Measurements from ENCODE around the gene CERT1. TPM values are rescaled to one million over a fixed set of nuclear protein-coding genes. Genes with fewer than 3 reads are reported as not detected.
A peak's percentile ranks its signal among the peaks of the same experiment; 100 is the strongest.

Gene CERT1
- total RNA-seq, 1 experiment from 2014 or later = 17.6 TPM

DNA sequence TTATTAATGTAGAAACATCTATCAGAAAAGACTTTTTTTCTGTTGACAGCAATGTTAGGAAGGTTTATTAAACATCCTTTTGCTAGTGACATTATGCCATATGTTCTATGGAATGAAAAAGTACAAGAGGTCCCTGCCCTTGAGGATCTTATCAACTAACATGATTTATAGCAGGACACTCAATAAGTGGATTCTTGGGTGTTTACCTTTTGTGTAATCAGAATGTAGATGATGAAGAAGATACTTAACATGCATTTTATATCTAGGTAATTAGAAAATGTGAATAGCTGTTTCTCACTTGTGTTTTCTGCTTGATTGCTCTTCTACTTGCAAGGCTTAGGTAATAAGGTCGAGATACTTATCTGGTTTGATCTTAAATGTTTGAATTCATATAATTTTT, 169.5 kb downstream of the CERT1 start:
- no peak for TF ChIP-seq EZH2 (IDR thresholded peaks at IDR 0.05; ENCODE audit: low read depth)
- TF ChIP-seq, protein P1, sequence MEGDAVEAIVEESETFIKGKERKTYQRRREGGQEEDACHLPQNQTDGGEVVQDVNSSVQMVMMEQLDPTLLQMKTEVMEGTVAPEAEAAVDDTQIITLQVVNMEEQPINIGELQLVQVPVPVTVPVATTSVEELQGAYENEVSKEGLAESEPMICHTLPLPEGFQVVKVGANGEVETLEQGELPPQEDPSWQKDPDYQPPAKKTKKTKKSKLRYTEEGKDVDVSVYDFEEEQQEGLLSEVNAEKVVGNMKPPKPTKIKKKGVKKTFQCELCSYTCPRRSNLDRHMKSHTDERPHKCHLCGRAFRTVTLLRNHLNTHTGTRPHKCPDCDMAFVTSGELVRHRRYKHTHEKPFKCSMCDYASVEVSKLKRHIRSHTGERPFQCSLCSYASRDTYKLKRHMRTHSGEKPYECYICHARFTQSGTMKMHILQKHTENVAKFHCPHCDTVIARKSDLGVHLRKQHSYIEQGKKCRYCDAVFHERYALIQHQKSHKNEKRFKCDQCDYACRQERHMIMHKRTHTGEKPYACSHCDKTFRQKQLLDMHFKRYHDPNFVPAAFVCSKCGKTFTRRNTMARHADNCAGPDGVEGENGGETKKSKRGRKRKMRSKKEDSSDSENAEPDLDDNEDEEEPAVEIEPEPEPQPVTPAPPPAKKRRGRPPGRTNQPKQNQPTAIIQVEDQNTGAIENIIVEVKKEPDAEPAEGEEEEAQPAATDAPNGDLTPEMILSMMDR (conservative IDR thresholded peaks at IDR 0.05) = no peak
- Histone ChIP-seq H3K79me2 (ENCODE audit: low read depth) (peaks cover 68% of the 10 kb centered on the region), H3K27ac (no peak overlapping the region), H3K4me1 (replicated peaks; ENCODE audit: insufficient read depth) (peaks cover 42% of the 10 kb centered on the region), H3K9me2 (ENCODE audit: insufficient read depth) (no peaks in the 10 kb centered on the region), H4K20me1 (ENCODE audit: insufficient read depth) (peaks cover 32% of the 10 kb centered on the region), H3K36me3 (ENCODE audit: low read depth) (peaks cover 27% of the 10 kb centered on the region), H2AFZ (no peak overlapping the region), H3K27me3 (ENCODE audit: insufficient read depth, low read depth) (no peaks in the 10 kb centered on the region), H3K4me2 (0 out of 2 replicates have a peak overlapping the region, but pooled peaks have one; percentile 4), H3K9me3 (ENCODE audit: insufficient read depth, low read depth) (no peaks in the 10 kb centered on the region), H3F3A (ENCODE audit: insufficient read depth, low read depth) (0 out of 2 replicates have a peak, but pooled peaks cover 7% of the 10 kb centered on the region), H3K4me3 (no peak overlapping the region)
- no peak for DNase-seq
- BruUV-seq (replicated peaks) = no TSS peak
- CTCF ChIA-PET = interaction anchor here (0.6 kb wide), 1 partner anchor 421 kb away, joined by 3 read pairs; no protein-coding TSS in a partner anchor
- intact Hi-C loops (cut with micrococcal nuclease; ENCODE audit: unreplicated experiment) = no loop called here
- POLR2A ChIA-PET (ENCODE audit: unreplicated experiment) = no interaction called here

- no peak overlapping the region for H3K4me3 ChIP-seq
- TF ChIP-seq, protein P1 (conservative IDR thresholded peaks at IDR 0.05) = no peak
- TF ChIP-seq EZH2 (IDR thresholded peaks at IDR 0.05; ENCODE audit: low read depth) = no peak
- ChIA-PET CTCF (no interaction called here), POLR2A (ENCODE audit: unreplicated experiment) (interaction anchor here (0.7 kb wide), 1 partner anchor 1568 kb away, joined by 15 read pairs; no protein-coding TSS in a partner anchor)
- peaks cover 68% of the 10 kb centered on the region for H3K79me2 ChIP-seq (ENCODE audit: low read depth)
- H3K9me3 ChIP-seq (ENCODE audit: insufficient read depth, low read depth) = no peaks in the 10 kb centered on the region
- peaks cover 15% of the 10 kb centered on the region for H3F3A ChIP-seq (ENCODE audit: insufficient read depth, low read depth)
- H3K27ac ChIP-seq = peak overlapping the region; percentile 33
- peak overlapping the region; percentile 35 for H3K4me2 ChIP-seq
- no peaks in the 10 kb centered on the region for H3K27me3 ChIP-seq (ENCODE audit: insufficient read depth, low read depth)
- intact Hi-C loops (cut with micrococcal nuclease; ENCODE audit: unreplicated experiment) = no loop called here
- H3K36me3 ChIP-seq (ENCODE audit: low read depth) = peaks cover 19% of the 10 kb centered on the region
- H2AFZ ChIP-seq = no peak overlapping the region
- no peaks in the 10 kb centered on the region for H3K9me2 ChIP-seq (ENCODE audit: insufficient read depth)
- no TSS peak for BruUV-seq (replicated peaks)
- H4K20me1 ChIP-seq (ENCODE audit: insufficient read depth) = peaks cover 32% of the 10 kb centered on the region
- H3K4me1 ChIP-seq (replicated peaks; ENCODE audit: insufficient read depth) = peaks cover 45% of the 10 kb centered on the region
- DNase-seq = peak in 1 of 2 experiments; percentile 85
Measured at GRCh38 chr5:75340714-75341478, 170.5 kb downstream of the CERT1 start.

GRCh38 chr5:75338408-75338807, 173.0 kb downstream of the CERT1 start:
- no peak overlapping the region for H3K27ac ChIP-seq
- no peak for DNase-seq
- no peaks in the 10 kb centered on the region for H3K9me3 ChIP-seq (ENCODE audit: insufficient read depth, low read depth)
- no TSS peak for BruUV-seq (replicated peaks)
- no peaks in the 10 kb centered on the region for H3K27me3 ChIP-seq (ENCODE audit: insufficient read depth, low read depth)
- peaks cover 26% of the 10 kb centered on the region for H4K20me1 ChIP-seq (ENCODE audit: insufficient read depth)
- peaks cover 7% of the 10 kb centered on the region for H3K36me3 ChIP-seq (ENCODE audit: low read depth)
- TF ChIP-seq, protein P1 (conservative IDR thresholded peaks at IDR 0.05) = no peak
- no peak for TF ChIP-seq EZH2 (IDR thresholded peaks at IDR 0.05; ENCODE audit: low read depth)
- H3F3A ChIP-seq (ENCODE audit: insufficient read depth, low read depth) = peaks cover 16% of the 10 kb centered on the region
- intact Hi-C loops (cut with micrococcal nuclease; ENCODE audit: unreplicated experiment) = loop anchor here (5.0 to 10.0 kb wide), 3 partner anchors 301 to 664 kb away; no protein-coding TSS in a partner anchor
- H3K4me3 ChIP-seq = peak overlapping the region; percentile 83
- H3K9me2 ChIP-seq (ENCODE audit: insufficient read depth) = no peaks in the 10 kb centered on the region
- H3K79me2 ChIP-seq (ENCODE audit: low read depth) = peaks cover 61% of the 10 kb centered on the region
- no peak overlapping the region for H2AFZ ChIP-seq
- peaks cover 55% of the 10 kb centered on the region for H3K4me1 ChIP-seq (replicated peaks; ENCODE audit: insufficient read depth)
- peak overlapping the region; percentile 97 for H3K4me2 ChIP-seq
- CTCF ChIA-PET = interaction anchor here (0.7 kb wide), 1 partner anchor 576 kb away, joined by 15 read pairs; no protein-coding TSS in a partner anchor
- POLR2A ChIA-PET (ENCODE audit: unreplicated experiment) = interaction anchor here (0.7 kb wide), 2 partner anchors 18 to 1416 kb away, joined by 6 to 9 read pairs; no protein-coding TSS in a partner anchor

Data from PC-9 (cell line).